Stimulated activated CD8-positive, alpha-beta memory T cell treated with anti-CD3 and anti-CD28 coated beads, Interleukin-2, amount 100 ng/mL, for 1 hour (primary cell): ENCODE results near the gene BCL2L1.
"Not testable (repeated sequence)": the region's sequence is repeated elsewhere in the genome, so short reads cannot be mapped to it uniquely, and the experiment has no call there.

ENCODE experiments used
- DNase-seq, 2 donors: peaks; one replicate each; pipeline ENCODE4 v3.0.0-alpha.2; 2020; ENCODE audit warnings: low read depth in 2 of 2

The BCL2L1 gene

GRCh38 chr20:31722257-31723068 is at the start of gene BCL2L1:
TSS of gene BCL2L1 (minus strand) at chr20:31722868. CDS start at chr20:31722218, 650 bp downstream.
- DNase-seq, result peak; percentile 21 to 56

DNA sequence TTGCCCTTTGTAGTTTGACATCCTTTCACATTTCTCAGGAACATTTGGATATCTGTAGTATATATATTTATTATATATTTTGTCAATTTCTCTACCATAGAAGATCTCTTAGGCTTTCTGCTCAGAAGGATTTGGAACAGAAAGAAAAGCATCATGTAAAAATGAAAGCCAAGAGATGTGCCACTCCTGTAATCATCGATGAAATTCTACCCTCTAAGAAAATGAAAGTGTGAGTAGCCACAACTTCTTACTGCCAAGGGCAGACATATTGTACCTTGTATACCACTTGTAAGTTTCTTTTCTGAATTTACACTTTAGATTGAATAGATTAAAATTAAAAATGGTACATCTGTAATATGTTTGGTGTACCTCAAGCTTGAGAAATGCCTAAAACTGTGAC is 47.6 kb upstream of the BCL2L1 start:
- DNase-seq, result no peak

GRCh38 chr20:31769681-31770080 is 47.0 kb upstream of the BCL2L1 start:
- DNase-seq, result no peak

DNA sequence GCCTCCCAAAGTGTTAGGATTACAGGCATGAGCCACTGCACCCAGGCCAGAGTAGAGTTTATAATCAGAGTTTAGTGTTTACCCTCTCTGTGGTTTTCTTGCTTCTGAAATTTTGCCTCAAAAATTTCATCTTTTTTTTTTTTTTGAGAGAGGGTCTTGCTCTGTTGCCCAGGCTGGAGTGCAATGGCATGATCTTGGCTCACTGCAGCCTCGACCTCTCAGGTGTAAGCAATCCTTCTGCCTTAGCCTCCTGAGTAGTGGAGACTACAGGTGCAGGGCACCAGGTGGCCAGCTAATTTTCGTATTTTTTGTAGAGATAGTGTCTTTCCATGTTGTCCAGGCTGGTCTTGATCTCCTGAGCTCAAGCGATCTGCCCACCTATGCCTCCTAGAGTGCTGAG is 45.1 kb upstream of the BCL2L1 start:
- DNase-seq, result no peak

- DNase-seq, result no peak
Measured at GRCh38 chr20:31764641-31765305, 42.1 kb upstream of the BCL2L1 start.

GRCh38 chr20:31760519-31761240 is 38.0 kb upstream of the BCL2L1 start:
- DNase-seq, result no peak

- no peak for DNase-seq
Measured at GRCh38 chr20:31759836-31760518, 37.3 kb upstream of the BCL2L1 start.

DNA sequence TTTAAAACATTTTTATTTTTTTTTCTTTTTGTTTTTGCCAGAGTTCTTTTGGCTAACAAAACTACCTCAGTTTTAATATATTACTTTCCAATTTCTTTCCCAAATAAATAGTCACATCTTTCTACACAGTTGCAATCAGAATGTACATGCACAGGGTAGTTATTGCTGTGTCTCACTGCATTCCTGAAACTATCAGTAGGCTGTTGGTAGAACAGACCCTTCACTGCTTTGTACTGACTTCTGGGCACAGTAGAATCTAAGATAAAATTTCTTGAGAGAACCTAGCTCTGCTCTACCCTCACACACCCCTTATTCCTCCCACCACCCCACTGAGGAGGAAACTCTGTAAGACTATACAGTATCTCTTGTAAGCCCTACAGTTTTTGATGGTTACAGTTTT is 36.3 kb upstream of the BCL2L1 start:
- no peak for DNase-seq

DNA sequence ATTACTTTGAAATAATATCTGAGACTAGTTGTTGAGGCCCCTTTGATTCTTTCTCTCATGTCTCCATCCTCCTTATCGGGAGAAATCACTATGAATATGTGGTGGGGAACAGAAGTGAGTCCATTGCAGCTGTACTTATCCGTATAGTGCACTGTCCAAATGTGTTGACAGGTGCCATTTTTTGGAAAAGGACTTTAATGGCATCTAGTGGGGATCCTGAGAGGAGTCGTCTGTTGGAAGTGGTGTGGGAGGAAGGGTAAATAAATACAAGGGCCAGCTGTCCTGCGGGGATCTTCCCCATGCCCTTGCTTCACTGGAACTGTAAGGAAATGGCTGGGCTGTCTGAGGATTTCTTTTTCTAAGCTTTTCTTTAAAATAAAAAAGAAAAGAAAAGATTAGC is 35.9 kb upstream of the BCL2L1 start:
- DNase-seq, result no peak

DNA sequence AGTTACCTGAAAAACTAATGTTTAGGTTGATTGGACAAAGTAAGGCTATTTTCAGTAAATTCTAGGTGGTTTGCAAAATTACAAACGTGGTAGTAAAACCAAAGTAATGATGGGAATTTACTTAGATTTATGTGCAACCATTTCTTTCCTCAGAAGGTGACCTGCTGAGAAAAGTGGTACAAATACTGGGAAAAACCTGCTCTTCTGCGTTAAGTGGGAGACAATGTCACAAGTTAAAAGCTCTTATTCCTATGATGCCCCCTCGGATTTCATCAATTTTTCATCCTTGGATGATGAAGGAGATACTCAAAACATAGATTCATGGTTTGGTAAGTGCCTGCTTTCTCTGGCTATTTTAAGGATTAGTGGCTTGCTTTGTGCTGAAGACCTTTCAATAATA is 34.6 kb upstream of the BCL2L1 start:
- DNase-seq, result no peak

DNA sequence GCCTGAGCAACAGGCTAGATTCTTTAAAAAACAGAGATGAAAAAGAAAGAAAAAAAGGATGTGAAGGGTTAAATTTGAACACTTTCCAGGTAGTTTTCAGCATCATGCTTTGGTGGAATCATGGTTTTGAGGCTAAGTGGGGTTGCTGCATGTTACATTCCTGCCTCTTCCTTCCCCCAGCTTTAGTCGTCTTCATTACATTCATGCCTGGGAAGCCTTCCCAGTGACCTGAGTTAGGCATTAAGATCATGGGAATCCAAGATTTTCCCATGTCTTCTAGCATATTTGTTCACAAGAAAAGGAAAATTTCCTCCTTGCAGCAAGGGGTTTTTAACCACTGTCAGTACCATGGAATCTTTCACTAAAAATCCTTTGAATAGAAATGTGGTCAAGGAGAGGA is 28.5 kb upstream of the BCL2L1 start:
- DNase-seq, result no peak

DNA sequence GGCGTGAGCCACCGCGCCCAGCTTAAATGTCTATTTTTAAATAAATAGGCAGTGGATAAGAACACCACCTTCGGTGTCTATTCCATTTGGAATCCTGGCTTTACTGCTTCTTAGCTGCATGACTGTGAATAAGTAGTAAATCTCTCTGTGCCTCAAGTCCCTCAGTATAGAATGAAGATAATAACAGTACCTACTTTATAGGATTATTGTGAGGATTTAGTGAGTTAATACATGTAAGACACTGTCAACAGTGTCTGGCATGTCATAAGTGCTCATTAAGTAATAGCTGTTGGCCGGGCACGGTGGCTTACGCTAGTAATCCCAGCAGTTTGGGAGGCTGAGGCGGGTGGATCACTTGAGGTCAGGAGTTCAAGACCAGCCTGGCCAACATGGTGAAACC is 26.6 kb upstream of the BCL2L1 start:
- DNase-seq, result no peak

DNA sequence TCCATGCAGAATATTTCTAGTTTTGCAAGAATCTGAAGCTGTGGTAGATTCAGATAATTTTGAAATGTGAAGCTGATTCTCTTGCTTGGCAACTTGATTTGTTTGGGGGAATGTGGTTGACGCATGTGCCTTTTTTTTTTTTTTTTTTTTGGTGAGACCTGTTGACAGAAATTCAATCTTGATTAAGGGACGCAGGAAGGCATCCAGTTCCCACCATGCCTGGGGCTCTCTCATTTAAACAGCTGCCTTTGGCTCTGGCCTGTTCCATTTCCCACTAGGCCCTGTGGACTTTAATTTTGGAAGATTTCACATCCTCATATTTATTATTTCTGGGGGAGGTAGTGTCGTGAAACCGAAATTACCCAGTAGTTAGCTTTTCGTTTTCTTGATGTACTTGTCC is 25.0 kb upstream of the BCL2L1 start:
- DNase-seq, result no peak

GRCh38 chr20:31747028-31747427 is 24.4 kb upstream of the BCL2L1 start:
- DNase-seq, result not testable (repeated sequence)

GRCh38 chr20:31746068-31746878 is 23.6 kb upstream of the BCL2L1 start:
- no peak for DNase-seq

GRCh38 chr20:31740656-31741323 is 18.1 kb upstream of the BCL2L1 start:
- no peak for DNase-seq

- no peak for DNase-seq
Measured at GRCh38 chr20:31740208-31740607, 17.5 kb upstream of the BCL2L1 start.

- DNase-seq, result no peak
Measured at GRCh38 chr20:31739550-31739977, 16.9 kb upstream of the BCL2L1 start.

GRCh38 chr20:31738729-31739549 is 16.3 kb upstream of the BCL2L1 start, which contains the start of gene TPX2:
TSS of gene TPX2 (plus strand) at chr20:31739290. CDS start at chr20:31757477, 18,187 bp downstream.
- DNase-seq, result peak; percentile 51 to 61

DNA sequence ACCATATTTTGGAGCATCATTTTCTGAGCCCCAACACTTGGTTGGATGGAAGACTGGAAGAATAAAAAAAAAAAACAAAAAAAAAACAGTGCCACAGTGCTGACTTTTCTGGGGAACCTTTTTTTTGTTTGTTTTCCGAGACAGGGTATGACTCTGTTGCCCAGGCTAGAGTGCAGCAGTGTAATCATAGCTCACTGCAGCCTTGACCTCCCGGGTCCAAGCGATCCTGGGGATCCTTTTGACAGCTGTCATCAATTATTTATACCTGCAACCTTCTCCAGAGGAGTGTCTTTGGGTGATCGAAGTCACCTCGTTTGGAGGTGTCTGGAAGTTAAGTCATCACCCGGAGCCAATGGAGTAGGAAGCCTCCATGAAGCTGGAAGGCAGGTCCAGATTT is 8.7 kb upstream of the BCL2L1 start:
- no peak for DNase-seq
